GM23338 (cell line): ENCODE results near the gene HK1.

Experiments used
- CREB1 ChIP-seq: fragments of 250-450 bp; sonication (Bioruptor Pico); IDR thresholded peaks from 2 replicates; pipeline ENCODE4 v1.5.0; 2020; ENCODE audit warnings: low read depth, mild to moderate bottlenecking, moderate library complexity
- CTCF ChIP-seq, 2 experiments: fragments of 200-600 bp in 1 of 2; sonication (generic) in 1 of 2; conservative IDR thresholded peaks; 2 replicates each; pipeline versions ENCODE4 v1.5.1 to v1.6.1; 2016 to 2017; ENCODE audit warnings: antibody characterized with exemption in 2 of 2, low read depth in 2 of 2, mild to moderate bottlenecking in 2 of 2, moderate library complexity in 1 of 2
- EZH2 ChIP-seq: fragments of 200-600 bp; sonication (generic); IDR thresholded peaks from one replicate; pipeline ENCODE4 v1.8.0; 2017; ENCODE audit warnings: antibody characterized with exemption, mild to moderate bottlenecking, low read depth; ENCODE audit not compliant: unreplicated experiment
- EZH2phosphoT487 ChIP-seq: fragments of 200-600 bp; sonication (generic); IDR thresholded peaks from one replicate; pipeline ENCODE4 v1.8.1; 2018; ENCODE audit warnings: antibody characterized with exemption; ENCODE audit not compliant: unreplicated experiment
- JUNB ChIP-seq: IDR thresholded peaks from one replicate; pipeline ENCODE4 v1.6.1; 2016; ENCODE audit warnings: antibody characterized with exemption; ENCODE audit not compliant: unreplicated experiment
- POLR2AphosphoS5 ChIP-seq: IDR thresholded peaks from 2 replicates; pipeline ENCODE4 v1.6.1; 2016; ENCODE audit warnings: antibody characterized with exemption, low read depth
- REST ChIP-seq: IDR thresholded peaks from one replicate; pipeline ENCODE4 v1.6.1; 2018; ENCODE audit warnings: antibody characterized with exemption; ENCODE audit not compliant: unreplicated experiment
- STAT1 ChIP-seq: IDR thresholded peaks from one replicate; pipeline ENCODE4 v1.6.1; 2016; ENCODE audit warnings: antibody characterized with exemption; ENCODE audit not compliant: unreplicated experiment
- TF ChIP-seq, protein P1 (sequence below): IDR thresholded peaks from 2 replicates; pipeline ENCODE4 v1.6.1; 2016; ENCODE audit warnings: antibody characterized with exemption

DNA sequence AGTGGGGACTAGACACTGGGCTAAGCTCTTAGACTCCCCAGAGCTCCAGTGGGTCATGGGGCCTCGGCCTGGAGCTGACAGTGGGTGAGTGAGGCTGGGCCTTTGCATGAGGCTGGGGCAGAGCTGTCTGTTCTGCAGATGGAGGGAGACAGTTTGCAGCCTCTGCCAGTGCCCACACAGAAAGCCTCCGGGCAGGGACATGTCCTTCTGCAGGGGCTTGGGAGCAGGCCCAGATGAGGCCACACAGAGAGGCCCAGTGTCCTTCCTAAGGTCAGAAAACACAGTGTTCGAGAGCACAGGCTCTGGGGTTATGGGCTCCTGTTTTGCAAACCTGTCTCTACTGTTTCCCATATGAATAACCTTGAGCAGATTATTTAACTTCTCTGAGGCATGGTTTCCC lies 25.1 kb upstream of the HK1 start:
- TF ChIP-seq EZH2 = no peak
- no peak for TF ChIP-seq CTCF (conservative IDR thresholded peaks at IDR 0.05; ENCODE audit: low read depth in 2 of 2)
- no peak for TF ChIP-seq POLR2AphosphoS5
- TF ChIP-seq EZH2phosphoT487 = no peak
- TF ChIP-seq REST = no peak
- TF ChIP-seq STAT1 = no peak
- no peak for TF ChIP-seq CREB1
- TF ChIP-seq, protein P1, sequence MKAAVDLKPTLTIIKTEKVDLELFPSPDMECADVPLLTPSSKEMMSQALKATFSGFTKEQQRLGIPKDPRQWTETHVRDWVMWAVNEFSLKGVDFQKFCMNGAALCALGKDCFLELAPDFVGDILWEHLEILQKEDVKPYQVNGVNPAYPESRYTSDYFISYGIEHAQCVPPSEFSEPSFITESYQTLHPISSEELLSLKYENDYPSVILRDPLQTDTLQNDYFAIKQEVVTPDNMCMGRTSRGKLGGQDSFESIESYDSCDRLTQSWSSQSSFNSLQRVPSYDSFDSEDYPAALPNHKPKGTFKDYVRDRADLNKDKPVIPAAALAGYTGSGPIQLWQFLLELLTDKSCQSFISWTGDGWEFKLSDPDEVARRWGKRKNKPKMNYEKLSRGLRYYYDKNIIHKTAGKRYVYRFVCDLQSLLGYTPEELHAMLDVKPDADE = no peak
- no peak for TF ChIP-seq JUNB
